Lower leg skin (tissue), 3 donors: ENCODE measurements around the gene PAQR3.

ENCODE experiments used
- CTCF ChIP-seq, 3 donors: fragments of 450-650 bp; IDR thresholded peaks; one replicate each; pipeline ENCODE4 v1.5.1; 2016; ENCODE audit warnings: antibody characterized with exemption in 3 of 3, mild to moderate bottlenecking in 3 of 3, moderate library complexity in 2 of 3
- POLR2A ChIP-seq, 2 donors: fragments of 450-650 bp; IDR thresholded peaks; one replicate each; pipeline ENCODE4 v1.6.1; 2016 to 2017; ENCODE audit warnings: antibody characterized with exemption in 2 of 2, mild to moderate bottlenecking in 1 of 2, moderate library complexity in 1 of 2

DNA sequence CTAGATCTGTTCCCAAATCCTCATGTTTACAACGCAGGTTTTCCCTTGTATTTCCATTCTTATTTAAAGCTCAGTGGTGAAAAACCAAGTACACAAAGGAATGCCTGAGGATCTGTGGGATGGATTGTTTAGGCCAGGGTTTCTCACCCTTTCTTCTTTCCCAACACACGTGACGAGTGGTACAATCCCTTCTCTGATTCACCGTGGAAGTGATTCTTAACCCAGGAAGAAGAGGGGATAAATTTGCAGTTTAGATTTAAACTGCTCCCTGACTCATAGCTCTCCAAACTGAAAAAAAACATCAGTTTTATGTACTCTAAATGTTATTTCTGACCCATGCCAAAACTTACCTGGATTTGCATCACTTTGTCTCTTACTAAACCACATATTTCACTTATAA lies 17.0 kb downstream of the PAQR3 start:
- no peak for TF ChIP-seq POLR2A (IDR thresholded peaks at IDR 0.05)
- TF ChIP-seq CTCF (IDR thresholded peaks at IDR 0.05) = no peak
